ENCODE measurements around the gene PIGU. TPM values are rescaled to one million over a fixed set of nuclear protein-coding genes. Genes with fewer than 3 reads are reported as not detected.
A peak's percentile ranks its signal among the peaks of the same experiment; 100 is the strongest.
"Not testable (repeated sequence)": the region's sequence is repeated elsewhere in the genome, so short reads cannot be mapped to it uniquely, and the experiment has no call there.

The PIGU gene
- total and polyA plus RNA-seq, 2 experiments from 2014 or later = 21.2 to 21.6 TPM

DNA sequence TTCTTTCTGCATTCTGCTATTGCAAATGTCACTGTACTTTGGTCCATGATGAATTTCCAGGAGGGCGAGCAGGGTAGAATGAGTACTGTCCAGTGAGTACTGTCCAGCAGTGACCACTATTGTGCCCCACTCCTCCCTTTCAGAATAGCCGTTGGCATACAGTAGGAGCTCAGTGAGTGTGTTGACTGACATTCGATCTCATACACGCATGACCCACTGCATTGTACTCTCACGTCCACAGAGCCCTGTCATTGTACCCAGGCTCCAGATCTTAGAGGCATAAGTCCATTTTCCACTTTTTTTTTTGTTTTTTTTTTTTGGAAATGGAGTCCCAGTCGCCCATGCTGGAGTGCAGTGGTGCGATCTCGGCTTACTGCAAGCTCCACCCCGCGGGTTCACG lies 152.5 kb downstream of the PIGU start:
- Histone ChIP-seq H3K4me3 (no peak overlapping the region), H3K4me2 (ENCODE audit: unreplicated experiment) (no peak overlapping the region), H3K9me2 (ENCODE audit: insufficient read depth) (no peaks in the 10 kb centered on the region), H3K4me1 (ENCODE audit: insufficient read depth) (peaks cover 42% of the 10 kb centered on the region), H3K9me3 (ENCODE audit: low read depth) (no peaks in the 10 kb centered on the region), H4K20me1 (ENCODE audit: insufficient read depth) (0 out of 2 replicates have a peak, but pooled peaks cover 4% of the 10 kb centered on the region), H3K9ac (0 out of 2 replicates have a peak overlapping the region, but pooled peaks have one; percentile 53), H3F3A (ENCODE audit: insufficient read depth) (peaks cover 55% of the 10 kb centered on the region), H2AFZ (no peak overlapping the region), H3K36me3 (ENCODE audit: low read depth) (peaks cover 30% of the 10 kb centered on the region), H3K79me2 (ENCODE audit: insufficient read depth) (peaks cover 86% of the 10 kb centered on the region), H3K27me3 (replicated peaks; ENCODE audit: insufficient read depth) (no peaks in the 10 kb centered on the region), H3K27ac (peak overlapping the region; percentile 77)
- 93 to 94% methylated on average over 11 of the region's 11 CpGs for WGBS, 2 experiments (ENCODE audit: low coverage in 1 of 2, low lambda C conversion rate in 2 of 2, missing lambda C conversion rate in 2 of 2)
- TF ChIP-seq EZH2phosphoT487 (IDR thresholded peaks at IDR 0.05; ENCODE audit: insufficient read depth, low read depth) (no peak), EZH2 (IDR thresholded peaks at IDR 0.05; ENCODE audit: insufficient read depth, poor library complexity, severe bottlenecking) (no peak)
- DNase-seq = no peak
- in situ Hi-C loops (cut with MboI) = no loop called here

GRCh38 chr20:34522969-34523871 lies 153.7 kb downstream of the PIGU start:
- H3K4me3 ChIP-seq = no peak overlapping the region
- H3K4me1 ChIP-seq (ENCODE audit: insufficient read depth) = peaks cover 42% of the 10 kb centered on the region
- no peaks in the 10 kb centered on the region for H3K9me2 ChIP-seq (ENCODE audit: insufficient read depth)
- 36 to 42% methylated on average over 17 of the region's 17 CpGs for WGBS, 2 experiments (ENCODE audit: low coverage in 1 of 2, low lambda C conversion rate in 2 of 2, missing lambda C conversion rate in 2 of 2)
- DNase-seq = peak; percentile 72
- 0 out of 2 replicates have a peak, but pooled peaks cover 4% of the 10 kb centered on the region for H4K20me1 ChIP-seq (ENCODE audit: insufficient read depth)
- TF ChIP-seq EZH2 (IDR thresholded peaks at IDR 0.05; ENCODE audit: insufficient read depth, poor library complexity, severe bottlenecking) = no peak
- TF ChIP-seq EZH2phosphoT487 (IDR thresholded peaks at IDR 0.05; ENCODE audit: insufficient read depth, low read depth) = no peak
- peak overlapping the region; percentile 77 for H3K27ac ChIP-seq
- peaks cover 55% of the 10 kb centered on the region for H3F3A ChIP-seq (ENCODE audit: insufficient read depth)
- no peak overlapping the region for H2AFZ ChIP-seq
- no peaks in the 10 kb centered on the region for H3K9me3 ChIP-seq (ENCODE audit: low read depth)
- peaks cover 26% of the 10 kb centered on the region for H3K36me3 ChIP-seq (ENCODE audit: low read depth)
- in situ Hi-C loops (cut with MboI) = no loop called here
- no peaks in the 10 kb centered on the region for H3K27me3 ChIP-seq (replicated peaks; ENCODE audit: insufficient read depth)
- H3K4me2 ChIP-seq (ENCODE audit: unreplicated experiment) = peak overlapping the region; percentile 53
- H3K9ac ChIP-seq = peak overlapping the region; percentile 53
- peaks cover 89% of the 10 kb centered on the region for H3K79me2 ChIP-seq (ENCODE audit: insufficient read depth)

DNA sequence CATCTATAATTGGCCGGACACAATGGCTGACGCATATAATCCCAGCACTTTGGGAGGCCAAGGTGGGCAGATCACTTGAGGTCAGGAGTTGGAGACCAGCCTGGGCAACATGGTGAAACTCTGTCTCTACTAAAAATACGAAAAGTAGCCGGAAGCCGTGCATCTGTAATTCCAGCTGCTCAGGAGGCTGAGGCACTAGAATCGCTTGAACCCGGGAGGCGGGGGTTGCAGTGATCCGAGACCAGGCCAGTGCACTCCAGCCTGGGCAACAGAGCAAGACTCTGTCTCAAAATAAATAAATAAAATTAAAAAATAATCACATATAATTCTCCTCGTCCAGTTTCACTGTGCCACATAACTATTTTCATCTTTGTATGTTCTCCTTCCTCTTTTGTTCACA lies 157.1 kb downstream of the PIGU start:
- H2AFZ ChIP-seq; DNase-seq; H3K9me2 ChIP-seq (ENCODE audit: insufficient read depth); in situ Hi-C loops (cut with MboI); H3K4me3 ChIP-seq; H3K9ac ChIP-seq; H3K27ac ChIP-seq; H3K27me3 ChIP-seq (replicated peaks; ENCODE audit: insufficient read depth); H3K9me3 ChIP-seq (ENCODE audit: low read depth); H3K4me2 ChIP-seq (ENCODE audit: unreplicated experiment); H4K20me1 ChIP-seq (ENCODE audit: insufficient read depth): not testable (repeated sequence)
- Histone ChIP-seq H3K79me2 (ENCODE audit: insufficient read depth) (peaks cover 83% of the 10 kb centered on the region), H3F3A (ENCODE audit: insufficient read depth) (peaks cover 48% of the 10 kb centered on the region), H3K36me3 (ENCODE audit: low read depth) (peaks cover 17% of the 10 kb centered on the region; the same call in 1 of the 2 replicates), H3K4me1 (ENCODE audit: insufficient read depth) (peaks cover 33% of the 10 kb centered on the region)
- 87% methylated on average over 10 of the region's 10 CpGs for WGBS, 2 experiments (ENCODE audit: low coverage in 1 of 2, low lambda C conversion rate in 2 of 2, missing lambda C conversion rate in 2 of 2)

DNA sequence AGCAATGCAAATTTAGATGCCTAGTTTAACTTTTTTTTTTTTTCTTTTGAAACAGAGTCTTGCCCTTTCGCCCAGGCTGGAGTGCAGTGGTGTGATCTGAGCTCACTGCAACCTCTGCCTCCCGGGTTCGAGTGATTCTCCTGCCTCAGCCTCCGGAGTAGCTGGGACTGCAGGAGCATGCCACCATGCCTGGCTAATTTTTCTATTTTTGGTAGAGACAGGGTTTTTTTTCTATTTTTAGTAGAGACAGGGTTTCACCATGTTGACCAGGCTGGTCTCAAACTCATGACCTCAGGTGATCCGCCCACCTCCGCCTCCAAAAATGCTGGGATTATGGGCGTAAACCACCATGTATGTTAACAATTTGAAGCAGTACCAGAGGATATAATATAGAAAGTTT lies 158.0 kb downstream of the PIGU start:
- H3K4me1 ChIP-seq (ENCODE audit: insufficient read depth) = peaks cover 26% of the 10 kb centered on the region
- H3K27ac ChIP-seq; H3K4me3 ChIP-seq; H4K20me1 ChIP-seq (ENCODE audit: insufficient read depth); H3K27me3 ChIP-seq (replicated peaks; ENCODE audit: insufficient read depth); H3K9me2 ChIP-seq (ENCODE audit: insufficient read depth); in situ Hi-C loops (cut with MboI); DNase-seq; H2AFZ ChIP-seq; H3K4me2 ChIP-seq (ENCODE audit: unreplicated experiment); H3K9ac ChIP-seq; H3K9me3 ChIP-seq (ENCODE audit: low read depth): not testable (repeated sequence)
- H3K36me3 ChIP-seq (ENCODE audit: low read depth) = peaks cover 17% of the 10 kb centered on the region; the same call in 1 of the 2 replicates
- 81 to 84% methylated on average over 7 of the region's 7 CpGs for WGBS, 2 experiments (ENCODE audit: low coverage in 1 of 2, low lambda C conversion rate in 2 of 2, missing lambda C conversion rate in 2 of 2)
- H3F3A ChIP-seq (ENCODE audit: insufficient read depth) = peaks cover 46% of the 10 kb centered on the region
- H3K79me2 ChIP-seq (ENCODE audit: insufficient read depth) = peaks cover 81% of the 10 kb centered on the region
